OCI-LY1 (cell line): ENCODE data around the gene TFPI.

Source experiments
- H2AFZ ChIP-seq: fragments of 200-600 bp; sonication (generic), shearing (Covaris generic); 2 replicates; pipeline ENCODE4 v1.6.0; 2014; ENCODE audit warnings: antibody characterized with exemption, mild to moderate bottlenecking, low read length
- H3F3A ChIP-seq: fragments of 200-600 bp; sonication (generic), shearing (Covaris generic); 2 replicates; pipeline ENCODE4 v1.6.0; 2014; ENCODE audit warnings: mild to moderate bottlenecking, antibody characterized with exemption, low read length, moderate library complexity; ENCODE audit not compliant: insufficient read depth
- H3K27ac ChIP-seq: fragments of 200-600 bp; sonication (generic); 2 replicates; pipeline ENCODE4 v1.5.1; 2014; ENCODE audit warnings: low read length, mixed run types, mild to moderate bottlenecking, low read depth; ENCODE audit not compliant: poor library complexity, severe bottlenecking
- H3K27me3 ChIP-seq: fragments of 200-600 bp; sonication (generic); 2 replicates; pipeline ENCODE4 v1.6.0; 2014; ENCODE audit warnings: antibody characterized with exemption, mild to moderate bottlenecking, low read length, moderate library complexity; ENCODE audit not compliant: insufficient read depth
- H3K36me3 ChIP-seq: fragments of 200-600 bp; sonication (generic); 2 replicates; pipeline ENCODE4 v1.6.1; 2014; ENCODE audit warnings: mild to moderate bottlenecking, antibody characterized with exemption, low read length, moderate library complexity, mixed read lengths; ENCODE audit not compliant: insufficient read depth
- H3K4me1 ChIP-seq: fragments of 200-600 bp; sonication (generic); 2 replicates; pipeline ENCODE4 v1.5.1; 2014; ENCODE audit warnings: mild to moderate bottlenecking, low read length, moderate library complexity; ENCODE audit not compliant: insufficient read depth, severe bottlenecking
- H3K4me2 ChIP-seq: fragments of 200-600 bp; sonication (generic), shearing (Covaris generic); 2 replicates; pipeline ENCODE4 v1.6.1; 2014; ENCODE audit warnings: low read length
- H3K4me3 ChIP-seq: fragments of 200-600 bp; sonication (generic); 2 replicates; pipeline ENCODE4 v1.5.1; 2014; ENCODE audit warnings: low read length, low read depth, mild to moderate bottlenecking, mixed read lengths; ENCODE audit not compliant: poor library complexity, severe bottlenecking
- H3K79me2 ChIP-seq: fragments of 200-600 bp; shearing (Covaris generic); 2 replicates; pipeline ENCODE4 v1.6.1; 2016; ENCODE audit warnings: mixed run types, low read length, mixed read lengths; ENCODE audit not compliant: insufficient read depth
- H3K9ac ChIP-seq: fragments of 200-600 bp; sonication (generic), shearing (Covaris generic); 2 replicates; pipeline ENCODE4 v1.6.1; 2014; ENCODE audit warnings: mild to moderate bottlenecking, low read length, mixed read lengths
- H3K9me2 ChIP-seq: fragments of 200-600 bp; sonication (generic), shearing (Covaris generic); 2 replicates; pipeline ENCODE4 v1.6.1; 2014; ENCODE audit warnings: low read depth, mild to moderate bottlenecking, low read length, mixed read lengths
- H3K9me3 ChIP-seq: fragments of 200-600 bp; shearing (Covaris generic); 2 replicates; pipeline ENCODE4 v1.6.1; 2014; ENCODE audit warnings: low read length, mixed read lengths
- H4K20me1 ChIP-seq: fragments of 200-600 bp; sonication (generic), shearing (Covaris generic); 2 replicates; pipeline ENCODE4 v1.6.0; 2016; ENCODE audit warnings: mild to moderate bottlenecking, low read length; ENCODE audit not compliant: insufficient read depth
- EZH2 ChIP-seq: fragments of 200-600 bp; sonication (generic), shearing (Covaris generic); IDR thresholded peaks from 2 replicates; pipeline ENCODE4 v1.8.0; 2017; ENCODE audit warnings: borderline replicate concordance, mixed run types, mild to moderate bottlenecking, antibody characterized with exemption, low read length, moderate library complexity, mixed read lengths
- TF ChIP-seq, protein P1 (sequence below): fragments of 200-600 bp; sonication (generic), shearing (Covaris generic); IDR thresholded peaks from 2 replicates; pipeline ENCODE4 v1.5.1; 2017; ENCODE audit warnings: mild to moderate bottlenecking, antibody characterized with exemption, low read length, moderate library complexity, mixed read lengths

The TFPI gene

DNA sequence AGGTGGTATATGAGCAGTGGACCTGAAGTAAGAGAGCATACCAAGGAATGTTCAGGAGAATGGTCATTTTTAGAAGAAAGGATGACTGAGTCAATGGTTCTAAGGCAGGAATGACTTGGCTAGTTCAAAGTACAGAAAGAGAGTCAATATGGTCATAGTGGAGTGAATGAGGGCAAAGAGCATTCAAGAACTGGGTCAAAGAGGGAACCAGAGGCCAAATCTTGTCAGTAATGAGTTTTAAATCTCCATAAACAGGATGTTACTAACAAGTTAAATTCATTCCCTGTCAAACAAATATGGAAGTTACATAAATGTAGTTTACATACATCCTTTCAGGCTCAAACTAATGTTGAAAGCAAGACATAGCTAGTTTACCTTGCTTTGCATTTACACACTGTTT, 122.3 kb downstream of the TFPI start:
- no peaks in the 10 kb centered on the region for H4K20me1 ChIP-seq
- no peaks in the 10 kb centered on the region for H3K9me2 ChIP-seq
- H3K4me3 ChIP-seq: no peak overlapping the region
- H2AFZ ChIP-seq: no peak overlapping the region
- H3K79me2 ChIP-seq: no peaks in the 10 kb centered on the region
- TF ChIP-seq, protein P1, sequence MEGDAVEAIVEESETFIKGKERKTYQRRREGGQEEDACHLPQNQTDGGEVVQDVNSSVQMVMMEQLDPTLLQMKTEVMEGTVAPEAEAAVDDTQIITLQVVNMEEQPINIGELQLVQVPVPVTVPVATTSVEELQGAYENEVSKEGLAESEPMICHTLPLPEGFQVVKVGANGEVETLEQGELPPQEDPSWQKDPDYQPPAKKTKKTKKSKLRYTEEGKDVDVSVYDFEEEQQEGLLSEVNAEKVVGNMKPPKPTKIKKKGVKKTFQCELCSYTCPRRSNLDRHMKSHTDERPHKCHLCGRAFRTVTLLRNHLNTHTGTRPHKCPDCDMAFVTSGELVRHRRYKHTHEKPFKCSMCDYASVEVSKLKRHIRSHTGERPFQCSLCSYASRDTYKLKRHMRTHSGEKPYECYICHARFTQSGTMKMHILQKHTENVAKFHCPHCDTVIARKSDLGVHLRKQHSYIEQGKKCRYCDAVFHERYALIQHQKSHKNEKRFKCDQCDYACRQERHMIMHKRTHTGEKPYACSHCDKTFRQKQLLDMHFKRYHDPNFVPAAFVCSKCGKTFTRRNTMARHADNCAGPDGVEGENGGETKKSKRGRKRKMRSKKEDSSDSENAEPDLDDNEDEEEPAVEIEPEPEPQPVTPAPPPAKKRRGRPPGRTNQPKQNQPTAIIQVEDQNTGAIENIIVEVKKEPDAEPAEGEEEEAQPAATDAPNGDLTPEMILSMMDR: no peak
- no peak for TF ChIP-seq EZH2
- H3K27ac ChIP-seq: no peak overlapping the region
- no peaks in the 10 kb centered on the region for H3K27me3 ChIP-seq
- no peak overlapping the region for H3K9ac ChIP-seq
- no peaks in the 10 kb centered on the region for H3F3A ChIP-seq
- H3K4me1 ChIP-seq: no peaks in the 10 kb centered on the region
- no peaks in the 10 kb centered on the region for H3K9me3 ChIP-seq
- no peak overlapping the region for H3K4me2 ChIP-seq
- no peaks in the 10 kb centered on the region for H3K36me3 ChIP-seq

DNA sequence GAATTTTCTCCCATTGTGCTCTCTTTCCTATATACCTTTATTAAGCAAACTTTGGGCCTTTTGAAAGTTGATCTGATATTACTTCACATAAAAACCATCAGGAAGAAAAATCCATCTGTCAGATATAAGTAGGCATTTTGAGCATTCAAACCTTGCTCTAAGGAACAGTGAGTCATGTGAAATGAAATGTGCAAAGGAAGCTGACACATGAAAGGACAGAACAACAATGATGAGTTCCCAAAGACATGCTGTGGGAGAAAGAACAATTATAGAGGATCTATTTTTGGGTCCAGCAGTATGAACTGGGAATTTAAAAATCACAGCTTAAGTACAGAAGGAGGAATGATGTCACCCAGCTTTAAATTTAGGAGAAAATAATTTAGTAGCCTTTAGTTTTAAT, 124.2 kb downstream of the TFPI start:
- Histone ChIP-seq H3K4me1 (no peaks in the 10 kb centered on the region), H3K4me3 (no peak overlapping the region), H3K36me3 (no peaks in the 10 kb centered on the region), H3K27me3 (no peaks in the 10 kb centered on the region), H3K79me2 (no peaks in the 10 kb centered on the region), H3K9me2 (no peaks in the 10 kb centered on the region), H2AFZ (no peak overlapping the region), H3K9me3 (no peaks in the 10 kb centered on the region), H3K9ac (no peak overlapping the region), H3K27ac (no peak overlapping the region), H3F3A (no peaks in the 10 kb centered on the region), H4K20me1 (no peaks in the 10 kb centered on the region), H3K4me2 (no peak overlapping the region)
- TF ChIP-seq EZH2: no peak
- TF ChIP-seq, protein P1: no peak

DNA sequence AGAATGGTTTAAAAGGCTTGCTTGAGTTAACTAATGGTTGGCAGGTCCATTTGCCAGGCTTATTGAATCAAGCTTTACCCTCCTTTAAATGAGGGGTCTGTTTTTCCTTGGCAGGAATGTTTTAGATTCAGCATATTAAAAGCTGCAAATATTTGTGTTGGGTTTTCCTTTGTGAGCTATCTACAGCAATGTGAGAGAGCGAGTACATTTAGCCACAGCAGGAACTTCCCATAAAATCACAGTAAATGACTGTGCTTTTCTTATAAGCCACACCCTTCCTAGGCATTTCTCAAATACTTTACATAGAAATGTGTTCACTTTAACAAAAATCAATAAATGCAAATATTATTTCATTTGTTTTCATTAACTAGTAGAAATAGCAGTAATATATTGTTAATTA, 130.1 kb downstream of the TFPI start:
- Histone ChIP-seq H3K4me3 (no peak overlapping the region), H3K9ac (no peak overlapping the region), H3K36me3 (no peaks in the 10 kb centered on the region), H4K20me1 (no peaks in the 10 kb centered on the region), H2AFZ (no peak overlapping the region), H3K27ac (no peak overlapping the region), H3K9me2 (no peaks in the 10 kb centered on the region), H3K79me2 (no peaks in the 10 kb centered on the region), H3K9me3 (no peaks in the 10 kb centered on the region), H3K4me2 (no peak overlapping the region), H3F3A (no peaks in the 10 kb centered on the region), H3K4me1 (no peaks in the 10 kb centered on the region), H3K27me3 (no peaks in the 10 kb centered on the region)
- TF ChIP-seq, protein P1: no peak
- no peak for TF ChIP-seq EZH2
